ENCODE results near the gene TCFL5.

GRCh38 chr20:62809530-62810428, 51.8 kb downstream of the TCFL5 start:
- no peak for TF ChIP-seq CTCF (conservative IDR thresholded peaks at IDR 0.05; ENCODE audit: low read length)
- no peak for TF ChIP-seq EZH2phosphoT487 (IDR thresholded peaks at IDR 0.05; ENCODE audit: borderline replicate concordance)
